Keratinocyte (primary cell): Measurements from ENCODE around the gene ETHE1.

Experiments used
- CTCF ChIP-seq, 3 experiments: IDR thresholded peaks in 1 of 3; conservative IDR thresholded peaks in 1 of 3; optimal IDR thresholded peaks in 1 of 3; 2 replicates in 2 of 3; 3 replicates in 1 of 3; pipeline versions ENCODE3 to v1.5.1; 2011; ENCODE audit warnings: low read length in 3 of 3, mild to moderate bottlenecking in 3 of 3, moderate library complexity in 2 of 3, control low read depth in 1 of 3, inconsistent platforms in 1 of 3; ENCODE audit not compliant: insufficient read depth in 2 of 3; ENCODE audit errors: extremely low read depth in 1 of 3
- EZH2 ChIP-seq: IDR thresholded peaks from one replicate; pipeline ENCODE4 v1.6.1; 2012; ENCODE audit warnings: inconsistent platforms, mild to moderate bottlenecking, low read length, moderate library complexity

GRCh38 chr19:43563816-43564457, 36.9 kb upstream of the ETHE1 start:
- no peak for TF ChIP-seq CTCF (optimal IDR thresholded peaks at IDR 0.05 in 1 of 3, IDR thresholded peaks at IDR 0.05 in 1 of 3, conservative IDR thresholded peaks at IDR 0.05 in 1 of 3; ENCODE audit: extremely low read depth in 1 of 3, insufficient read depth in 2 of 3, low read length in 3 of 3)
- TF ChIP-seq EZH2, result no peak
